CD4-positive, alpha-beta T cell treated with Interleukin-15 for 4 hours (primary cell): ENCODE data around the gene CCL2.

ENCODE experiments used
- DNase-seq: peaks from one replicate; pipeline ENCODE4 v3.0.0-alpha.2; 2020; ENCODE audit warnings: low spot score

CCL2 gene

DNA sequence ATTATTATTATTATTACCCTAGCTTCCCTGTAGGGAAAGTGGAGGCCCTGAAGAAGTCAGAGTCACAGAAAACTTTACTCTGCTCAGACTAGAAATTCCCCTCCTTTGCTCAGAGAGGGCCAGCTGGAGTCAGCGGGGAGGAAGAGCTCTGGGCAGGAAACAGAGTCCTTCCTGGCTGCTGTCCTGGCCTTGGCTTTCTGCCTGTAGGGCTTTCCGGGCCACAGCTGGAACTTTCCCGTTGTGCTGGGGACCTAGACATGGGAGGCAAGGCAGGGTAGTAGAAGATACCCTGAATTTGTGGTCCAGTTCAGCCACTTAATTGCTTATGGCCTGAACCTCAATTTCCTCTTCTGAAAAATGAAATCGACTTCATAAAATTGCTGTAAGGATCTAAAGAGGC lies 14.0 kb upstream of the CCL2 start:
- DNase-seq = no peak

DNA sequence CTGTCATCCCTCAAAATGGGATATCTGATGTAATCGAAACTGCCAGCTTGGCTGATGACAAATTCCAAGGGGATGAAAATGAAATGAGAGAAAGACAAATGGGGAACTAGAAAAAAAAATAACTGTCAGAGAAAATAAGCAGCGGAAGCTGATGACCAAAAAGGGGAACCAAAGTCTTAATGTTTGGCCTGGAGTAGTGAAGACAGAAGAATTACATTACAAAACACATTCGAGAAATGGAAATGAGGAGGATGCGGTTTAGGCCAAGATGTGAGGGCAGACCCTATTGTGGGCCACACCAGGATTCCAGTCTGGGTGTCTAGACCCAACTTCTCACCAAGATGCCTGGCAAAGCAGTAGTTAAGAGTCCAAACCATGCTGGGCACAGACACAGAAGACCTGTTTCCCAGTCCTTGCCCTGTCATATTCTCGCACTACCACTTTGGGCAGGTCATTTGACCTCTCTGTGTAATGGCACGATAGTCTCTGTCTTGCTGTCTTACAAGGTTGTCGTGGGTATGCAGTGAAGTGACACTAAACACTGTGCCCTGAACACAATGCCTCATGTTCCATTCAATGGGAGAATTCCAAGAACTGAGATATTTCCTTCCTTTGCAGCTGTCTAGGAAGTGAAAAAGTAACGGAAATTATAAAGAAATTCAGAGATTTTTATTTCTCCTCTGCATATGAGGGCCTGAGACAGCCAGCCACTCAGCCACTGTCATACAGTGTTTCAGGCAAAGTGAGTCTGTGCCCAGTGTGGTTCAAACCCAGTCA lies 12.3 kb upstream of the CCL2 start:
- DNase-seq = no peak

DNA sequence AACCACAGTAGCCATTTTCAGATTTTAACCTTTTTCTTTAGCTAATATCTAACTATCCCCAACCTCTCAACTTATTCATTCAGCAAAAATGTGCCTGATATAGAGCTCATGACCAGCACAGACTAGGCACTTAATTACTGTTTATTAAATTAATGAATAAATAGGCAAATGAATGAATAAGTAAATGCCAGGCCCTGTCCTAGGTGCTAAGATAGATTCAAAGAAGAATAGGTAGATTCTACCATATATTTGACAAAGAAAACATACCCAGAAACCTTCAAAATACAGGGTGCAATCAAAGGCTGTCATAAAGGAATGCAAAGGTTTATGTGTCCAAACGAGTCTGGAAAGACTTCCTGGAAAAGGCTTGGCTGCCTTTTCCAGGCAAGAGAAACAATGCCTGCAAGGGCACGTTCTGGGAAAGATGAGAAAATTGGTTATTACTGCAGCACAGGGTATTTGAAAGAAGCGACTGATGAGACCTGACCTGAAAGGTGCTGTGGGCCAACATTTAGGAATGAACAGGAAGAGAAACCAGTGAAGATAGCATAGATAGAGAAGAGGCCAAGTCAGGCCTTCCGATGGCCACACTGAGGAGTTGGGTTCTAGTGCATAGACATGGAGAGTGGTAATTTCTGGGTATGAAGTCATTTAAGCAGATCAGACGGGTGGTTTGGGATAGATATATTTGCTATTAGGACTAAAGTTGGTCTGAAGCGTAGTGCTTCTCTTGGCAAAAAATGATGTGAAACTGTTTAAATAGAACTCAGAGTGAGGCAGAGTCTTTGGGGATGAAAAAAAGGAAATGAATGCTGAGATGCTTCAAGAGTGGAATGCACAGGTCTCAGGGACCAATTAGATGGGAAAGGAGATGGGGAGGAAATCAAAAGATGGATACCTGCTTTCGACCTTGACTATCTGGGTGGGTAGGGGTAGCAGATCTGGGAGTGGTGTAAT lies 11.4 kb upstream of the CCL2 start:
- no peak for DNase-seq

DNA sequence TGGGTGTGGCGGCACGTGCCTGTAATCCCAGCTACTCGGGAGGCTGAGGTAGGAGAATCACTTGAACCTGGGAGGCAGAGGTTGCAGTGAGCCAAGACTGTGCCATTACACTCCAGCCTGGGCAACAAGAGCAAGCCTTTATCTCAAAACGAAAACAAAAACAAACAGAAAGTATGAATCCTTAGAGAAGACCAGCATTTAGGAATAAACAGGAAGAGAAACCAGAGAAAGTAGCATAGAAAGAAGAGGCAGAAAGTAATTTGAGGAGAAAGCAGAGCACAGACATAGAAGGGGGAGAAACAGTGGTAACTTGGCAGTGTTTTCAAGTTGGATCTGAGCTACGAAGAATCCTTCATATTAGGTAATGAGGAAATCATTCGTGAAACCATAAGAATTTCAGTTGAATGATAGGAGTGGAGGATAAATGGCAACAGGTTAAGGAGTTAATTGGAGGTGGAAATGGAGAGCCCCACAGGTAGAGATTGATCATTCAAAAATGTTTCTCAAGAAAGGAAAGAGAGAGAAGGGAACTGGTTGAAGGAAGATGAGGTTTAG lies 9.7 kb upstream of the CCL2 start:
- no peak for DNase-seq

DNA sequence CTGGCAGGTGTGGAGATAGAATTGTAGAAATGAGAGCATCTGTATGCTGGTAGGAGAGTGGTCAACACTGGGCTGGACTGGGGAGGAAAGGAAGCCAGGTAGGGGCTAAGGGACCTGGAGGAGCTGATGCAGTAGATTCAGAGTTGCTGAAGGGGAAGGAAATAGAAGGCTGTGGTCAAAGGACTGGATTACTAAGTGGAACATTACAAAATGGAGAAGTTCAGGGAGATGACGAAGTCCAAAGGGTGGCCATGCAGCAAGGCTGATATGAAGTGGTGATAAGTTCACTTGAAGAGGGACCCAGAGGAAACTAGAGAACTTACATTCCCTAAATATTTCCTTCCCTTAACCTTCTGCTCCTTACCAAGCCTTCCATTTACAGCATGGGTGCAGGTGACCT lies 8.6 kb upstream of the CCL2 start:
- no peak for DNase-seq

DNA sequence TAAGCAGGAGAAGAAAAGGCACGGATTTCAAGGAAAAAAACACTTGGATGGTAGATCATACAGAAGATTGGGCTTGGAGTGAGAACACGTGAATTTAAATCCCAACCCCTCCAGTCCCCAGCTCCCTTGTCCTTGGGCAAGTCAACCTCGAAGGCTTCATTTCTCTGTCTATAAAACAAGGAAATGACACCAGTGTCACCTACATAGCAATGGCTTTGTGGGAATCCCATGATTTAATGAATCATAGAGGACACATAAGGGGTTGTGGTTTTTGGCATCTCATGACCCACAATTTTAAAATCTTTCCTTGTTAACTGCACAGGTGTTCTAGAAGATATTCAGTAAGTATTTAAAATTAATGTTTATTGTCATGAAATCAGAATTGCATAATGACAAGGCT lies 8.2 kb upstream of the CCL2 start:
- no peak for DNase-seq

DNA sequence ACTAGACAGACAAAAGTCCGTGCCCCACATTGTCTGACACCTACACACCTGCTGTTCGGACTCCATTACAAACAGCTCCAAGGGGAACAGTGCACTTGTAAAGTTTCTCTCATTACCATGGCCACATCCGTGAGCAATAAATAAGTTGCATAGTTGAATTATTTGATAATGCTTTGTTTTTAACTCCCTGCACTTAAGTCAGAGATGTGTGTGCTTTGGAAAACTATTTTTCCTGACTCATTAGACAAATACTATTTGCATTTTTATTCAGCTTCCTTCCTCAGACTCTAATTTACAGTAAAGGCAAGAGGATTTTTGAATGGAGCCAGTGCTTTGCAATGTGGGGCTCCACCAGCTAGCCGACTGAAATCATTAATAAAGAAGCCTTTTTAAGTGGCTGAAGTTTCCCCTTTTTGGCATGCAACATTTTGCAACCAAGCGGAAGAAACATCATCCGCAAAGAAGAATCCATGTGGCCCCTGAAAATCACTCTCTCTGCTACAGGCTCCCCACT lies 6.5 kb upstream of the CCL2 start:
- no peak for DNase-seq

DNA sequence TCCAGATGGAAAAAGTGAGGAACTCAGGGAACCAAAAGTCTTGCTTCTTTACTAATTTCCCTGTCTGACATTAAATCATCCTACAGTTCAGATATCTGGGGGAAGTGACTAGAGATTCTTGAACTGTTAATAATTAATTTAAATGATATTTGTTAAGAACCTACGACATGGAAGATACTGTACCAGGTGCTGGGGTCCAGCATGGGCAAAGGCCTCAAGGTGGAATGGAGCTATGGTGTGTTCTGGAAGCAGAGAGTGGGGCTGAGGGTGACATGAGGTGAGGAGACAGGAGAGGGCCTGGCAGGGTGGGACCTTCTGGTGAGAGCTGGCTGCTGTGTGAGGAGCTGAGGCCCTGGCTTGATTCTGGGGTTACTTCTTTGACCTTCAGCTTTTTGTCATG lies 6.0 kb upstream of the CCL2 start:
- no peak for DNase-seq

DNA sequence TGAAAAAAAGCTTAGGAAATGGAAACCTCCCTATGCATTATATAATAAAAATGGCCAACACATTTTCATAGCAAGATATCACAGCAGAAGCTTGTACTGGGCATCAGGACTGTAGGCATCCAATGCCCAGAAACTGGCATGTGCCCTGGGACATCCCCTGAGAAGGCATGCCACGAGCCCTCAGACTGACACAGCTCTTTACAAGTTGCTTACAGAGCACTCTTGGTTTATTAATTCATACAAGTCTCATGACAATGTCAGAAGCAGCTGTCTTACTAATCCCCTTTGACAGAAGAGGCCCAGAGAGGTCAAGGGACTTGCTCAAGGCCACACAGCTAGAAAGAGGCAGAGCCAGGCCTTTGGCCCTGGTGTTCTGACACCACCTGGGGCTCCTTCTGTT lies 5.6 kb upstream of the CCL2 start:
- no peak for DNase-seq

DNA sequence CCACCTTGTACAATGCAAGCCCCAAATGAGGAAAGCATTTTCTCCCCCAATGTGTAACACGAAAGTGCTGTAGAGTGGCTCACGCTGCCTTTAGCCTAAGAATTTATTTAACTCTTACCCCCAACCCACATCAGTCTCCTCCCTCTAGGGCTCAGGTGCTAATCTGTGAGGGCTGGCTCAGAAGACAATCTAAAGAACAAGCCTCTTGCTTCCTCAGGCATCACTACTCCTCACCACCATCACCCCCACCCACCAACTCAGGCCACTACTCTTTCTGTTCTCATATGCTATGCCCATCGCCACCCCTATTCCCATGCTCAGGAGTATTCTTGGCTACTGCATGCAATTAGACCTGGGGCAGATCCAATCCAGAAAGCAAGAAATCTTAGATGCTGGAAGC lies 3.9 kb upstream of the CCL2 start:
- DNase-seq = no peak

DNA sequence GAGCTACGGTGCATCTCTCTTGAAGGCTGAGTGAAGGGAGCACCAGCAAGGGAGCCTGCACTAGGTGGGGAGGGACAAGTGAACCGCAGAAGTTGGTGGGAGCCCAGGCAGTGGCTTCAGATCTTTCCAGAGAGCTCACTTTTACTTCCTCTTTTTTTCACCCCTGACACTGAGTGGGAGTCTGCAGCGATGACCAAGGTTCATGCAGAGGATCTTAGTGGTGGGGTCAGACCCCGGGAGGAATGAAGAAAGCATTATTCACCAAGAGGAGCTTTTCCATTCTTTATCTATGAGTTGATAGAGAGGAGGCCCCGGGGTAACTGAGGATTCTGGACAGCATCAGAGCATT lies 3.0 kb upstream of the CCL2 start:
- no peak for DNase-seq

DNA sequence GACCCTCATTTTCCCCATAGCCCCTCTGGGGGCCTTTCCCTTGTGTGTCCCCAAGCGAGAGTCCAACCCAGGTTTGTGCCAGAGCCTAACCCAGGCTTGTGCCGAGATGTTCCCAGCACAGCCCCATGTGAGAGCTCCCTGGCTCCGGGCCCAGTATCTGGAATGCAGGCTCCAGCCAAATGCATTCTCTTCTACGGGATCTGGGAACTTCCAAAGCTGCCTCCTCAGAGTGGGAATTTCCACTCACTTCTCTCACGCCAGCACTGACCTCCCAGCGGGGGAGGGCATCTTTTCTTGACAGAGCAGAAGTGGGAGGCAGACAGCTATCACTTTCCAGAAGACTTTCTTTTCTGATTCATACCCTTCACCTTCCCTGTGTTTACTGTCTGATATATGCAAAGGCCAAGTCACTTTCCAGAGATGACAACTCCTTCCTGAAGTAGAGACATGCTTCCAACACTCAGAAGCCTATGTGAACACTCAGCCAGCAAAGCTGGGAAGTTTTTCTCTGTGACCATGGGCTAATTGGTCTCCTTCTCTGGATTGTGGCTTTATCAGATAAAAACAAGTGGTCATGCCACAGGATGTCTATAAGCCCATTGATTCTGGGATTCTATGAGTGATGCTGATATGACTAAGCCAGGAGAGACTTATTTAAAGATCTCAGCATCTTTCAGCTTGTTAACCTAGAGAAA lies 2.5 kb upstream of the CCL2 start:
- no peak for DNase-seq

DNA sequence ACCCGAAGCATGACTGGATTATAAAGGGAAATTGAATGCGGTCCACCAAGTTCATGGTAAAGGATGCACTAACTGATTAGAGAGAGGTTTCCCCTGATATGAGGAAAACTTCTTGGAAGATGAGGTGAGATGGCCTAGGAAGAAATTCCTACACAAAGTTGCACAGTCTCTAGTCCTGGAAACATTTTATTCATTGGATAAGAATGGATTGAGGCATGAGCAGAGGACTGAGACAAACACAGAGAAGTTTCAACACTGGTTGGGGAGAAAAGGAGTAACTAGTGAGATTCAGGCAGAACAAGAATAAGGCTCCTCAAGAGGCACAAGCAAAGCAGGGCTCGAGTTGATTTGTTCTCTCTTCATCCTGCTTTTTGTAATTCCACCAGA lies 2.0 kb upstream of the CCL2 start:
- DNase-seq = no peak

DNA sequence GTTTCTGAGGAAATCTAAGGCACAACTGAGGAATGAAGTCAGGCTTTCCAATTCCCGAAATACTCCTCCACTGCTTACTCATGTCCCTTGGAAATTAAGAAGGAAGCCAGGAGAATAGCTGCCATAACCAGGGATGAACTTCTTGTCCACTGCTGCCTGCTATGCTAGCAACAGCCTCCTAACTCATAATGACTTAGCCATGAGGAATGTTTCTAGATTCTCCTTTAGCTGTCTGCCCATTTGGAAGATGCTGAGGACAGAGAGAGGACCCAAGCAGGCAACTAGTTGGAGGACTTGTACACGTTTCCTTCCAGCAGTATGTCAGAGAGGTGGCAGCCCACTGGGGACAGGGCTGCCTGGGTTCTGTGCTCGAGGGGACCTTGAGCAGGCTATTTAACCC lies 939 bp upstream of the CCL2 start:
- DNase-seq = no peak

DNA sequence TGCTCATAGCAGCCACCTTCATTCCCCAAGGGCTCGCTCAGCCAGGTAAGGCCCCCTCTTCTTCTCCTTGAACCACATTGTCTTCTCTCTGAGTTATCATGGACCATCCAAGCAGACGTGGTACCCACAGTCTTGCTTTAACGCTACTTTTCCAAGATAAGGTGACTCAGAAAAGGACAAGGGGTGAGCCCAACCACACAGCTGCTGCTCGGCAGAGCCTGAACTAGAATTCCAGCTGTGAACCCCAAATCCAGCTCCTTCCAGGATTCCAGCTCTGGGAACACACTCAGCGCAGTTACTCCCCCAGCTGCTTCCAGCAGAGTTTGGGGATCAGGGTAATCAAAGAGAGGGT lies 272 bp downstream of the CCL2 start:
- no peak for DNase-seq

DNA sequence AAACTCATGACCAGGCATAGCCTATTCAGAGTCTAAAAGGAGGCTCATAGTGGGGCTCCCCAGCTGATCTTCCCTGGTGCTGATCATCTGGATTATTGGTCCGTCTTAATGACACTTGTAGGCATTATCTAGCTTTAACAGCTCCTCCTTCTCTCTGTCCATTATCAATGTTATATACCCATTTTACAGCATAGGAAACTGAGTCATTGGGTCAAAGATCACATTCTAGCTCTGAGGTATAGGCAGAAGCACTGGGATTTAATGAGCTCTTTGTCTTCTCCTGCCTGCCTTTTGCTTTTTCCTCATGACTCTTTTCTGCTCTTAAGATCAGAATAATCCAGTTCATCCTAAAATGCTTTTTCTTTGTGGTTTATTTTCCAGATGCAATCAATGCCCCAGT lies 756 bp downstream of the CCL2 start:
- no peak for DNase-seq

DNA sequence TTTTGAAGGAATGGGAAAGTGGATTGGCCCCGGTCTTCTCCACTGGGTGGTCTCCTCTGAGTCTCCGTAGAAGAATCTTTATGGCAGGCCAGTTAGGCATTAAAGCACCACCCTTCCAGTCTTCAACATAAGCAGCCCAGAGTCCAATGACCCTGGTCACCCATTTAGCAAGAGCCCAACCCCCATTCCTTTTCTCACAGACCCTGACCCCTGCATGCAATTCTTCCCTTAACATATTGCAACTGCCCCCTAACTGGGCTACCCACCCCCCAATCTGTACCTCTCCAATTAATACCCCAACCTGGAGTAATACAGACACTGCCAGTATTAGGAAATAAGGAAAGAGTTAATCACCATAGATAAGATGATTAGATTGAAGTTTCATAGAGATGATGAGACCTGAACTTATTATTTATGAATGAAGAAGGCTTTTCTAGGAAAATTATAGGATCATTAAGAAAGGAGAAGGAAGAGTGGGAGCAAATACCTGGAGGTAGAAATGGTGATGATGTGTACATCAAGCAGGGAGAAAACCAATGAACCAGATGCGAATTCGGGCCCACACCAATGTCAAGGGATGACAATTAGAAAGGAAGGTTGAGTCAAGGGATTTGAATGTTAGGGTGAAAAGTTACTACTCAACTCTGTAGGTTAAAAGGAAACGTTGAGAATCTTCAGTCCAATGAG lies 2.4 kb downstream of the CCL2 start:
- DNase-seq = no peak

DNA sequence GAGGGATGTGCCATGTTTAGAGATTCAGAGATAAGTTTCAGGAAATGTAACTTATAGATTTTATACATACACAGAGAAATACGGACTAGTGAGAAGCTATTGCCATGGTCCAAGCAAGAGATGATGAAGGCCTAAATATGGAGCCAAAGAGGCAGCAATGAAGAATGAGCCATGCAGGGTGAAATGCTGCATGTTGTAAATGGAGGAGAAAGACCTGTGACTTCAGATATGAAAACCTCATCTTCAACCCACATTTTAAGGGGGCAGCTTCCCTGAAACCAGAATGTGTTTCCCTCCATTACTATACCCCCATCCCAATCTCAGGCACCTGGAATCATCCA lies 2.9 kb downstream of the CCL2 start:
- DNase-seq = no peak

DNA sequence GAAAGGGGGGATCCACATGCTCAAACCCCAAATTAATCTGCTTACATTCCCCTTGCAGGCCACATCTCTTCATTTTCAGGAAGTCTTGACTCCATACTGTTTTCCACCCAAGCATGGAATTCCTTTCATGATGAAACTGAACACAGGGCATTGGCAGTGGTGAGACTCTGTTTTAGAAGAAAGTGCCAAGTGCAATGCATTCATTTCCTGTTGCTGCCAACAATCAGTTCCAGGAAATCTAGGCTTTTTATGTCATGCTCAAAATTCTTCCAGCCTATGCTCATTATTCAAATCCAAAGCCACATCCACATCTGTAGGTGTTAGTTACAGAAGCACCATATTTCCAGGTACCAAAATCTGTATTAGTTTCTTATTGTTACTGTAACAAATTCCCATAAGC lies 4.1 kb downstream of the CCL2 start:
- no peak for DNase-seq

DNA sequence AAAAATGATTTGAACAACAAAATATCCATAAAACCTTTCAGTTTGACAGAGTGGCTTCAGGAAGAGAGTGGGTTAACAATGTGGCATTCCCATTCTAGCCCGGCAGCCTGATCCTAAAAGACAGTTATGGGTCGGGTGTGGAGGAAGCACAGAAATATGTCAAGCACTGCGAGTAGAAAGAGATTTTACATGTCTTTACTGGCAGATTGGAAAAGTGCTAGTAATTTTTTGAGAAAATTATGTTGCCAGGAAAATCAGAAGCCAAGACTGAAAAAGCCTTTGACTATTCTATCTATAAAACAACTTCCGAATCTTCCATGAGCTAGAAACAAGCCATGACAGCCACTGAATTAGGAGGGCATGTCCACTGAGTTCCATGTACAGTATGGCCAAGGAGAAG lies 5.8 kb downstream of the CCL2 start:
- DNase-seq = no peak

DNA sequence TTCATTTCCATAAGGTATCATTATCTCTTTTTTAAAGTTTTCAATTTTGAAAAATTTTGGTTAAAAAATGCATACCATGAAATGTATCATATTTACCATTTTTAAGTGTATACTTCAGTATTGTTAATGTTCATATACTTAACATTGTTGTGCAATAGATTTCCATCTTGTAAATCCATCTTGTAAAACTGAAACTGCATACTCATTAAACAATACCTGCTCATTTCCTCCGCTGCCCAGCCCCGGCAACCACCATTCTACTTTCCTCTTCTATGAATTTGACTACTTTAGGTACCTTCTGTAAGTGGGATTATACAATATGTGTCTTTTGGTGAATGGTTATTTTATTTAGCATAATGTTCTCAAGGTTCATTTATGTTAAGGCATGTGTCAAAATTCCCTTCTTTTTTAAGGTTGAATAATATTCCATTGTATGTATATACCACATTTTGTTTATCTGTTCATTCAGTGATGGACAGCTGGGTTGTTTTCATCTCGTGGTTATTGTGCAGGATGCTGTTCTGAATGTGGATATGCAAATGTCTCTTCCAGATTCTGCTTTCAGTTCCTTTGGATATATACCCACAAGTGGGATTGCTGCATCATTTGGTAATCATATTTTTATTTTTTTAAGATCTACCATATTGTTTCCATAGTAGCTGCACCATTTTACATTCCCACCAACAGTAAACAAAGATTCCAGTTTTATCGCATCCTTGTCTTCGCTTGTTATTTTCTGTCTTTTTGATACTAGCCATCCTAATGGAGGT lies 6.7 kb downstream of the CCL2 start:
- DNase-seq = no peak
